ENCODE measurements around the gene PLSCR4. TPM values are rescaled to one million over a fixed set of nuclear protein-coding genes. Genes with fewer than 3 reads are reported as not detected.

The PLSCR4 gene
- total and polyA plus RNA-seq, 2 donors (not counting 3 experiments of a cell fraction or from before 2014, with no cell fraction given), result 81.5 to 91.7 TPM

DNA sequence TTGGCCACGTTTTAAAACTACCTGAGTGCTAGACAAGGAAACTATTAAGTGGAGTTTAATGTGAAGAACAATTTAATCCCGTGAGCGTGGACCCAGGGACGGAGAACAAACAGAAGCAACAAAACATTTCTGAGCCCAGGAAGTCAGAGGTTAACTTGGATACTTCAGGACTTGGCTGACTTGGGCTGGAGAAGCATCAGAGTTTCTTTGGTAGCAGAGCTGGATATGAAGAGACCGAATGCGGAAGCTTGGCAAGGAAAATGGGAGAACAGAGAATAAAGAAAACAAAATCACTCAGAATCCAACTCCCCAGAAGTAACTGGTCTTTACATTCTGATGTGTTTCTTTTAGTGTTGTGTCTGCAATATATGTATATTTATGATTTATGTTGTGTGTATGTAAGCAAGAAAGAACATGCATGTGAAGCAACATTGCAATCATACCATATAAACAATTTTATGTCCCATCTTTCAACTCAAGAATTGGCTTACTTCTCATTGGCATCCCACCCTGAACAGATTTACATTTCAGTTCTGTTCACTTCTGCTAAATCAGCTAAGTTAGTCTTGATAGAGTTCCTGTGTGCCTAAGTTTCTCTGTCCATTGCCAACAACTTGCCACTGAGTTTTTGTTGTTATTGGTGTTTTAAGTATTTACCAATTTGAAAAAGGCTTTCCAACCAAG lies 72.8 kb downstream of the PLSCR4 start:
- Histone ChIP-seq H3K36me3 (ENCODE audit: control insufficient read depth in 2 of 2, extremely low read depth in 1 of 2, insufficient read depth in 2 of 2, low read length in 2 of 2) (no peaks in the 10 kb centered on the region), H3K27ac (ENCODE audit: insufficient read depth, low read depth, low read length) (peak overlapping the region; percentile 99), H2AFZ (ENCODE audit: low read depth, low read length) (no peak overlapping the region), H3K4me3 (replicated peaks in 1 of 3; ENCODE audit: insufficient read depth in 1 of 3, low read depth in 1 of 3, low read length in 3 of 3) (no peak overlapping the region), H3K9ac (replicated peaks; ENCODE audit: extremely low read depth, insufficient read depth, low read length) (peak overlapping the region; percentile 74), H4K20me1 (replicated peaks; ENCODE audit: control insufficient read depth, extremely low read depth, insufficient read depth, low read length) (no peaks in the 10 kb centered on the region), H3K9me1 (replicated peaks; ENCODE audit: control insufficient read depth, extremely low read depth, insufficient read depth, low read length) (no peaks in the 10 kb centered on the region), H3K4me2 (ENCODE audit: insufficient read depth, low read length) (peak overlapping the region; percentile 71), H3K9me3 (replicated peaks; ENCODE audit: control insufficient read depth, insufficient read depth, low read length) (no peaks in the 10 kb centered on the region), H3K27me3 (ENCODE audit: control insufficient read depth in 2 of 2, insufficient read depth in 2 of 2, low read length in 2 of 2) (no peaks in the 10 kb centered on the region), H3K4me1 (ENCODE audit: control insufficient read depth, extremely low read depth, insufficient read depth, low read length) (peaks cover 37% of the 10 kb centered on the region), H3K79me2 (ENCODE audit: control insufficient read depth, insufficient read depth, low read length) (no peaks in the 10 kb centered on the region)
- intact Hi-C loops (cut with micrococcal nuclease) (no loop called here), dilution Hi-C loops (cut with MboI; ENCODE audit: extremely low pct_ligation_motif_present, low sequenced_read_pairs) (no loop called here)
- FAIRE-seq (peak; percentile 12), DNase-seq (ENCODE audit: low read depth, low spot score) (no peak)
- TF ChIP-seq POLR2A (IDR thresholded peaks at IDR 0.05; ENCODE audit: low read depth, low read length) (peak; percentile 26), MAX (IDR thresholded peaks at IDR 0.05; ENCODE audit: insufficient read depth, insufficient read length) (no peak), POLR2AphosphoS5 (IDR thresholded peaks at IDR 0.05; ENCODE audit: insufficient read depth, low read depth, low read length) (no peak)
- BruUV-seq (replicated peaks), result no TSS peak
- ChIA-PET POLR2A (interaction anchor here (1.6 to 4.2 kb wide), 3 partner anchors 12 to 21 kb away, joined by 4 to 42 read pairs (median 13); partner anchors contain the start of gene PLOD2), CTCF (interaction anchor here (1.4 to 3.8 kb wide), 7 partner anchors 10 to 401 kb away, joined by 3 to 36 read pairs (median 13); partner anchors contain the start of gene PLOD2)

- peaks cover 37% of the 10 kb centered on the region for H3K4me1 ChIP-seq (ENCODE audit: control insufficient read depth, extremely low read depth, insufficient read depth, low read length)
- FAIRE-seq (peak; percentile 24), DNase-seq (ENCODE audit: low read depth, low spot score) (no peak)
- H3K9me3 ChIP-seq (replicated peaks; ENCODE audit: control insufficient read depth, insufficient read depth, low read length), result no peaks in the 10 kb centered on the region
- H3K79me2 ChIP-seq (ENCODE audit: control insufficient read depth, insufficient read depth, low read length), result no peaks in the 10 kb centered on the region
- CTCF ChIA-PET, result interaction anchor here (1.0 to 3.8 kb wide), 10 partner anchors 11 to 401 kb away, joined by 3 to 36 read pairs (median 10); partner anchors contain the start of gene PLOD2
- BruUV-seq (replicated peaks), result TSS peak; percentile 98
- peak overlapping the region; percentile 59 for H2AFZ ChIP-seq (ENCODE audit: low read depth, low read length)
- POLR2A ChIA-PET, result interaction anchor here (1.0 to 4.2 kb wide), 4 partner anchors 11 to 40 kb away, joined by 4 to 42 read pairs (median 8); partner anchors contain the start of gene PLOD2
- peak overlapping the region; percentile 71 for H3K4me2 ChIP-seq (ENCODE audit: insufficient read depth, low read length)
- no peaks in the 10 kb centered on the region for H3K9me1 ChIP-seq (replicated peaks; ENCODE audit: control insufficient read depth, extremely low read depth, insufficient read depth, low read length)
- no peaks in the 10 kb centered on the region for H3K27me3 ChIP-seq (ENCODE audit: control insufficient read depth in 2 of 2, insufficient read depth in 2 of 2, low read length in 2 of 2)
- peak overlapping the region; percentile 99 for H3K27ac ChIP-seq (ENCODE audit: insufficient read depth, low read depth, low read length)
- peak overlapping the region in 1 of 3 experiments; percentile 26 for H3K4me3 ChIP-seq (replicated peaks in 1 of 3; ENCODE audit: insufficient read depth in 1 of 3, low read depth in 1 of 3, low read length in 3 of 3)
- dilution Hi-C loops (cut with MboI; ENCODE audit: extremely low pct_ligation_motif_present, low sequenced_read_pairs) (no loop called here), intact Hi-C loops (cut with micrococcal nuclease) (loop anchor here (1.0 kb wide), 3 partner anchors 10 to 18 kb away; partner anchors contain the start of gene PLOD2)
- peak overlapping the region; percentile 74 for H3K9ac ChIP-seq (replicated peaks; ENCODE audit: extremely low read depth, insufficient read depth, low read length)
- no peaks in the 10 kb centered on the region for H3K36me3 ChIP-seq (ENCODE audit: control insufficient read depth in 2 of 2, extremely low read depth in 1 of 2, insufficient read depth in 2 of 2, low read length in 2 of 2)
- TF ChIP-seq GATA2 (IDR thresholded peaks at IDR 0.05; ENCODE audit: insufficient read depth, insufficient read length, low read depth, low read length) (no peak), JUN (IDR thresholded peaks at IDR 0.05; ENCODE audit: borderline replicate concordance, insufficient read depth, insufficient read length, low read depth) (no peak), MYC (IDR thresholded peaks at IDR 0.05; ENCODE audit: low read depth, low read length) (no peak)
- no peaks in the 10 kb centered on the region for H4K20me1 ChIP-seq (replicated peaks; ENCODE audit: control insufficient read depth, extremely low read depth, insufficient read depth, low read length)
Observed at GRCh38 chr3:146177519-146177918, 73.4 kb downstream of the PLSCR4 start.
